Measurements from ENCODE around the gene DDX19B.
"Not testable (repeated sequence)": the region's sequence is repeated elsewhere in the genome, so short reads cannot be mapped to it uniquely, and the experiment has no call there.

DDX19B gene

GRCh38 chr16:70331091-70331490 is 32.1 kb downstream of the DDX19B start:
- H3K4me1 ChIP-seq (ENCODE audit: control insufficient read depth, low read depth, low read length), result no peaks in the 10 kb centered on the region
- H3K9me3 ChIP-seq (ENCODE audit: control insufficient read depth, low read depth, low read length), result no peaks in the 10 kb centered on the region
- H3K27me3 ChIP-seq (ENCODE audit: control insufficient read depth, insufficient read depth, low read length), result no peaks in the 10 kb centered on the region
- peaks cover 27% of the 10 kb centered on the region for H3K36me3 ChIP-seq (ENCODE audit: control insufficient read depth, low read depth, low read length)
- no peak overlapping the region for H3K27ac ChIP-seq (ENCODE audit: low read length)
- H3K9ac ChIP-seq (ENCODE audit: low read length), result no peak overlapping the region
- H3K4me3 ChIP-seq (ENCODE audit: low read length), result no peak overlapping the region

- peaks cover 27% of the 10 kb centered on the region for H3K36me3 ChIP-seq (ENCODE audit: control insufficient read depth, low read depth, low read length)
Measured at GRCh38 chr16:70331588-70332358, 32.8 kb downstream of the DDX19B start.

GRCh38 chr16:70332728-70333127 is 33.7 kb downstream of the DDX19B start:
- H3K9me3 ChIP-seq (ENCODE audit: control insufficient read depth, low read depth, low read length); H3K27me3 ChIP-seq (ENCODE audit: control insufficient read depth, insufficient read depth, low read length); H3K4me3 ChIP-seq (ENCODE audit: low read length); H3K4me1 ChIP-seq (ENCODE audit: control insufficient read depth, low read depth, low read length); H3K27ac ChIP-seq (ENCODE audit: low read length); H3K9ac ChIP-seq (ENCODE audit: low read length): not testable (repeated sequence)
- H3K36me3 ChIP-seq (ENCODE audit: control insufficient read depth, low read depth, low read length), result peaks cover 27% of the 10 kb centered on the region

More at GRCh38 chr16:70331588-70332358, 32.8 kb downstream of the DDX19B start:
- H3K4me1 ChIP-seq (ENCODE audit: control insufficient read depth, low read depth, low read length), result no peaks in the 10 kb centered on the region
- H3K27me3 ChIP-seq (ENCODE audit: control insufficient read depth, insufficient read depth, low read length), result no peaks in the 10 kb centered on the region
- H3K27ac ChIP-seq (ENCODE audit: low read length), result no peak overlapping the region
- no peak overlapping the region for H3K9ac ChIP-seq (ENCODE audit: low read length)
- no peak overlapping the region for H3K4me3 ChIP-seq (ENCODE audit: low read length)
- H3K9me3 ChIP-seq (ENCODE audit: control insufficient read depth, low read depth, low read length), result no peaks in the 10 kb centered on the region

- Histone ChIP-seq H3K36me3 (ENCODE audit: control insufficient read depth, low read depth, low read length) (peaks cover 20% of the 10 kb centered on the region), H3K9ac (ENCODE audit: low read length) (no peak overlapping the region), H3K4me1 (ENCODE audit: control insufficient read depth, low read depth, low read length) (peaks cover 4% of the 10 kb centered on the region), H3K4me3 (ENCODE audit: low read length) (no peak overlapping the region), H3K27me3 (ENCODE audit: control insufficient read depth, insufficient read depth, low read length) (no peaks in the 10 kb centered on the region), H3K9me3 (ENCODE audit: control insufficient read depth, low read depth, low read length) (no peaks in the 10 kb centered on the region), H3K27ac (ENCODE audit: low read length) (no peak overlapping the region)
Measured at GRCh38 chr16:70337814-70338213, 38.8 kb downstream of the DDX19B start.

GRCh38 chr16:70341600-70341999 is 42.6 kb downstream of the DDX19B start:
- Histone ChIP-seq H3K9me3 (ENCODE audit: control insufficient read depth, low read depth, low read length) (no peaks in the 10 kb centered on the region), H3K9ac (ENCODE audit: low read length) (no peak overlapping the region), H3K27ac (ENCODE audit: low read length) (no peak overlapping the region), H3K27me3 (ENCODE audit: control insufficient read depth, insufficient read depth, low read length) (no peaks in the 10 kb centered on the region), H3K4me3 (ENCODE audit: low read length) (no peak overlapping the region), H3K36me3 (ENCODE audit: control insufficient read depth, low read depth, low read length) (no peaks in the 10 kb centered on the region), H3K4me1 (ENCODE audit: control insufficient read depth, low read depth, low read length) (peaks cover 4% of the 10 kb centered on the region)

- no peak overlapping the region for H3K27ac ChIP-seq (ENCODE audit: low read length)
- H3K36me3 ChIP-seq (ENCODE audit: control insufficient read depth, low read depth, low read length), result no peaks in the 10 kb centered on the region
- H3K4me3 ChIP-seq (ENCODE audit: low read length), result no peak overlapping the region
- H3K27me3 ChIP-seq (ENCODE audit: control insufficient read depth, insufficient read depth, low read length), result no peaks in the 10 kb centered on the region
- peaks cover 4% of the 10 kb centered on the region for H3K4me1 ChIP-seq (ENCODE audit: control insufficient read depth, low read depth, low read length)
- no peak overlapping the region for H3K9ac ChIP-seq (ENCODE audit: low read length)
- no peaks in the 10 kb centered on the region for H3K9me3 ChIP-seq (ENCODE audit: control insufficient read depth, low read depth, low read length)
Measured at GRCh38 chr16:70342016-70342415, 43.0 kb downstream of the DDX19B start.

GRCh38 chr16:70345840-70346239 is 46.9 kb downstream of the DDX19B start:
- Histone ChIP-seq H3K4me3 (ENCODE audit: low read length) (peak overlapping the region; percentile 93), H3K9ac (ENCODE audit: low read length) (peak overlapping the region; percentile 88), H3K27ac (ENCODE audit: low read length) (peak overlapping the region; percentile 53)

GRCh38 chr16:70348991-70349390 is 50.0 kb downstream of the DDX19B start:
- H3K4me3 ChIP-seq (ENCODE audit: low read length), result no peak overlapping the region
- H3K36me3 ChIP-seq (ENCODE audit: control insufficient read depth, low read depth, low read length), result peaks cover 23% of the 10 kb centered on the region
- H3K9me3 ChIP-seq (ENCODE audit: control insufficient read depth, low read depth, low read length), result no peaks in the 10 kb centered on the region
- no peaks in the 10 kb centered on the region for H3K4me1 ChIP-seq (ENCODE audit: control insufficient read depth, low read depth, low read length)
- no peak overlapping the region for H3K27ac ChIP-seq (ENCODE audit: low read length)
- H3K9ac ChIP-seq (ENCODE audit: low read length), result no peak overlapping the region
- H3K27me3 ChIP-seq (ENCODE audit: control insufficient read depth, insufficient read depth, low read length), result no peaks in the 10 kb centered on the region

More at GRCh38 chr16:70345840-70346239, 46.9 kb downstream of the DDX19B start:
- peaks cover 4% of the 10 kb centered on the region for H3K4me1 ChIP-seq (ENCODE audit: control insufficient read depth, low read depth, low read length)
- H3K36me3 ChIP-seq (ENCODE audit: control insufficient read depth, low read depth, low read length), result peaks cover 11% of the 10 kb centered on the region
- no peaks in the 10 kb centered on the region for H3K9me3 ChIP-seq (ENCODE audit: control insufficient read depth, low read depth, low read length)
- no peaks in the 10 kb centered on the region for H3K27me3 ChIP-seq (ENCODE audit: control insufficient read depth, insufficient read depth, low read length)

GRCh38 chr16:70349783-70350182 is 50.8 kb downstream of the DDX19B start:
- no peaks in the 10 kb centered on the region for H3K27me3 ChIP-seq (ENCODE audit: control insufficient read depth, insufficient read depth, low read length)
- H3K4me3 ChIP-seq (ENCODE audit: low read length), result no peak overlapping the region
- no peaks in the 10 kb centered on the region for H3K4me1 ChIP-seq (ENCODE audit: control insufficient read depth, low read depth, low read length)
- H3K9ac ChIP-seq (ENCODE audit: low read length), result no peak overlapping the region
- no peaks in the 10 kb centered on the region for H3K9me3 ChIP-seq (ENCODE audit: control insufficient read depth, low read depth, low read length)
- H3K36me3 ChIP-seq (ENCODE audit: control insufficient read depth, low read depth, low read length), result peaks cover 23% of the 10 kb centered on the region
- H3K27ac ChIP-seq (ENCODE audit: low read length), result no peak overlapping the region

GRCh38 chr16:70359552-70359951 is 60.6 kb downstream of the DDX19B start:
- no peaks in the 10 kb centered on the region for H3K27me3 ChIP-seq (ENCODE audit: control insufficient read depth, insufficient read depth, low read length)
- H3K4me1 ChIP-seq (ENCODE audit: control insufficient read depth, low read depth, low read length), result no peaks in the 10 kb centered on the region
- H3K36me3 ChIP-seq (ENCODE audit: control insufficient read depth, low read depth, low read length), result peaks cover 68% of the 10 kb centered on the region
- no peak overlapping the region for H3K27ac ChIP-seq (ENCODE audit: low read length)
- no peak overlapping the region for H3K4me3 ChIP-seq (ENCODE audit: low read length)
- no peaks in the 10 kb centered on the region for H3K9me3 ChIP-seq (ENCODE audit: control insufficient read depth, low read depth, low read length)
- H3K9ac ChIP-seq (ENCODE audit: low read length), result no peak overlapping the region

- Histone ChIP-seq H3K9me3 (ENCODE audit: control insufficient read depth, low read depth, low read length) (no peaks in the 10 kb centered on the region), H3K9ac (ENCODE audit: low read length) (no peak overlapping the region), H3K27ac (ENCODE audit: low read length) (no peak overlapping the region), H3K4me1 (ENCODE audit: control insufficient read depth, low read depth, low read length) (no peaks in the 10 kb centered on the region), H3K36me3 (ENCODE audit: control insufficient read depth, low read depth, low read length) (peaks cover 62% of the 10 kb centered on the region), H3K27me3 (ENCODE audit: control insufficient read depth, insufficient read depth, low read length) (no peaks in the 10 kb centered on the region), H3K4me3 (ENCODE audit: low read length) (no peak overlapping the region)
Measured at GRCh38 chr16:70364399-70364798, 65.4 kb downstream of the DDX19B start.

- H3K27me3 ChIP-seq (ENCODE audit: control insufficient read depth, insufficient read depth, low read length); H3K9me3 ChIP-seq (ENCODE audit: control insufficient read depth, low read depth, low read length); H3K4me1 ChIP-seq (ENCODE audit: control insufficient read depth, low read depth, low read length); H3K27ac ChIP-seq (ENCODE audit: low read length); H3K4me3 ChIP-seq (ENCODE audit: low read length); H3K9ac ChIP-seq (ENCODE audit: low read length): not testable (repeated sequence)
- H3K36me3 ChIP-seq (ENCODE audit: control insufficient read depth, low read depth, low read length), result peaks cover 64% of the 10 kb centered on the region
Measured at GRCh38 chr16:70370145-70370544, 71.2 kb downstream of the DDX19B start.
